ENCODE measurements around the gene GRIA4.

GRIA4 gene

GRCh38 chr11:105720096-105720495 lies 110.2 kb downstream of the GRIA4 start:
- H3K36me3 ChIP-seq (ENCODE audit: insufficient read depth, low read length), result no peaks in the 10 kb centered on the region
- H3K79me2 ChIP-seq (ENCODE audit: insufficient read depth, low read length), result no peaks in the 10 kb centered on the region
- H3K9me3 ChIP-seq (ENCODE audit: insufficient read depth, low read depth, low read length), result no peaks in the 10 kb centered on the region; the same call in 1 of the 2 replicates
- peaks cover 5% of the 10 kb centered on the region; the same call in 1 of the 2 replicates for H3K9me2 ChIP-seq (replicated peaks; ENCODE audit: low read depth, low read length)
- H3F3A ChIP-seq (ENCODE audit: low read depth), result no peaks in the 10 kb centered on the region
- no peaks in the 10 kb centered on the region for H3K27me3 ChIP-seq (ENCODE audit: insufficient read depth, low read length, poor library complexity, severe bottlenecking)
- TF ChIP-seq EZH2phosphoT487 (IDR thresholded peaks at IDR 0.05; ENCODE audit: borderline replicate concordance), result no peak
- no peak for TF ChIP-seq CTCF (conservative IDR thresholded peaks at IDR 0.05; ENCODE audit: low read length)
- no peak overlapping the region for H2AFZ ChIP-seq (ENCODE audit: low read length)
- H3K9ac ChIP-seq (ENCODE audit: low read depth, low read length, poor library complexity, severe bottlenecking), result no peak overlapping the region
- H3K4me2 ChIP-seq (ENCODE audit: low read depth, low read length, poor library complexity, severe bottlenecking), result no peak overlapping the region
- no peaks in the 10 kb centered on the region for H4K20me1 ChIP-seq (ENCODE audit: insufficient read depth, low read length, poor library complexity, severe bottlenecking)
- H3K4me1 ChIP-seq (ENCODE audit: insufficient read depth, low read length, poor library complexity, severe bottlenecking), result no peaks in the 10 kb centered on the region
- H3K4me3 ChIP-seq (ENCODE audit: low read length, poor library complexity, severe bottlenecking), result no peak overlapping the region

- H3K9me3 ChIP-seq (ENCODE audit: insufficient read depth, low read depth, low read length), result no peaks in the 10 kb centered on the region
- H3K36me3 ChIP-seq (ENCODE audit: insufficient read depth, low read length), result no peaks in the 10 kb centered on the region
- H3K27me3 ChIP-seq (ENCODE audit: insufficient read depth, low read length, poor library complexity, severe bottlenecking), result no peaks in the 10 kb centered on the region
- no peaks in the 10 kb centered on the region for H4K20me1 ChIP-seq (ENCODE audit: insufficient read depth, low read length, poor library complexity, severe bottlenecking)
- no peaks in the 10 kb centered on the region for H3F3A ChIP-seq (ENCODE audit: low read depth)
- no peak overlapping the region for H3K4me3 ChIP-seq (ENCODE audit: low read length, poor library complexity, severe bottlenecking)
- H3K79me2 ChIP-seq (ENCODE audit: insufficient read depth, low read length), result no peaks in the 10 kb centered on the region
- no peak overlapping the region for H3K4me2 ChIP-seq (ENCODE audit: low read depth, low read length, poor library complexity, severe bottlenecking)
- H3K9me2 ChIP-seq (replicated peaks; ENCODE audit: low read depth, low read length), result peaks cover 5% of the 10 kb centered on the region; the same call in 1 of the 2 replicates
- no peak for TF ChIP-seq CTCF (conservative IDR thresholded peaks at IDR 0.05; ENCODE audit: low read length)
- no peak for TF ChIP-seq EZH2phosphoT487 (IDR thresholded peaks at IDR 0.05; ENCODE audit: borderline replicate concordance)
- no peaks in the 10 kb centered on the region for H3K4me1 ChIP-seq (ENCODE audit: insufficient read depth, low read length, poor library complexity, severe bottlenecking)
- no peak overlapping the region for H2AFZ ChIP-seq (ENCODE audit: low read length)
- H3K9ac ChIP-seq (ENCODE audit: low read depth, low read length, poor library complexity, severe bottlenecking), result no peak overlapping the region
Measured at GRCh38 chr11:105723269-105723668, 113.4 kb downstream of the GRIA4 start.

- H3K4me2 ChIP-seq (ENCODE audit: low read depth, low read length, poor library complexity, severe bottlenecking), result no peak overlapping the region
- no peaks in the 10 kb centered on the region for H3K36me3 ChIP-seq (ENCODE audit: insufficient read depth, low read length)
- H3K9me3 ChIP-seq (ENCODE audit: insufficient read depth, low read depth, low read length), result no peaks in the 10 kb centered on the region
- no peak overlapping the region for H3K4me3 ChIP-seq (ENCODE audit: low read length, poor library complexity, severe bottlenecking)
- no peak overlapping the region for H3K9ac ChIP-seq (ENCODE audit: low read depth, low read length, poor library complexity, severe bottlenecking)
- H3K4me1 ChIP-seq (ENCODE audit: insufficient read depth, low read length, poor library complexity, severe bottlenecking), result no peaks in the 10 kb centered on the region
- no peaks in the 10 kb centered on the region for H3K9me2 ChIP-seq (replicated peaks; ENCODE audit: low read depth, low read length)
- no peaks in the 10 kb centered on the region for H3K27me3 ChIP-seq (ENCODE audit: insufficient read depth, low read length, poor library complexity, severe bottlenecking)
- no peaks in the 10 kb centered on the region for H4K20me1 ChIP-seq (ENCODE audit: insufficient read depth, low read length, poor library complexity, severe bottlenecking)
- H3K79me2 ChIP-seq (ENCODE audit: insufficient read depth, low read length), result no peaks in the 10 kb centered on the region
- no peak for TF ChIP-seq CTCF (conservative IDR thresholded peaks at IDR 0.05; ENCODE audit: low read length)
- TF ChIP-seq EZH2phosphoT487 (IDR thresholded peaks at IDR 0.05; ENCODE audit: borderline replicate concordance), result no peak
- H3F3A ChIP-seq (ENCODE audit: low read depth), result no peaks in the 10 kb centered on the region
- H2AFZ ChIP-seq (ENCODE audit: low read length), result no peak overlapping the region
Measured at GRCh38 chr11:105732611-105733010, 122.7 kb downstream of the GRIA4 start.

Data from Loucy (cell line).